Right lobe of liver (tissue), 4 donors: ENCODE data around the gene MKRN2OS.

Experiments
- CTCF ChIP-seq, 4 donors: fragments of 200-600 bp in 3 of 4; fragments of 450-650 bp in 1 of 4; IDR thresholded peaks; one replicate each; pipeline versions ENCODE4 v1.5.1 to v1.8.0; 2016 to 2022; ENCODE audit warnings: antibody characterized with exemption in 4 of 4, mild to moderate bottlenecking in 2 of 4
- POLR2A ChIP-seq: fragments of 450-650 bp; IDR thresholded peaks from one replicate; pipeline ENCODE4 v1.6.1; 2017; ENCODE audit warnings: antibody characterized with exemption, mild to moderate bottlenecking
- donor health status: DM: no; HTN: no; CAD: no.
- donor health status: DM: no; HTN: no; CAD: no.
- donor health status: DM: no; HTN: yes; CAD: no.

- TF ChIP-seq CTCF (IDR thresholded peaks at IDR 0.05): no peak
- TF ChIP-seq POLR2A: no peak
These were observed 39.0 kb downstream of the MKRN2OS start for GRCh38 chr3:12506201-12506709.
